ENCODE results near the gene ICAM5. TPM values are rescaled to one million over a fixed set of nuclear protein-coding genes. Genes with fewer than 3 reads are reported as not detected.
A peak's percentile ranks its signal among the peaks of the same experiment; 100 is the strongest.
"Not testable (repeated sequence)": the region's sequence is repeated elsewhere in the genome, so short reads cannot be mapped to it uniquely, and the experiment has no call there.

ICAM5 gene, protein sequence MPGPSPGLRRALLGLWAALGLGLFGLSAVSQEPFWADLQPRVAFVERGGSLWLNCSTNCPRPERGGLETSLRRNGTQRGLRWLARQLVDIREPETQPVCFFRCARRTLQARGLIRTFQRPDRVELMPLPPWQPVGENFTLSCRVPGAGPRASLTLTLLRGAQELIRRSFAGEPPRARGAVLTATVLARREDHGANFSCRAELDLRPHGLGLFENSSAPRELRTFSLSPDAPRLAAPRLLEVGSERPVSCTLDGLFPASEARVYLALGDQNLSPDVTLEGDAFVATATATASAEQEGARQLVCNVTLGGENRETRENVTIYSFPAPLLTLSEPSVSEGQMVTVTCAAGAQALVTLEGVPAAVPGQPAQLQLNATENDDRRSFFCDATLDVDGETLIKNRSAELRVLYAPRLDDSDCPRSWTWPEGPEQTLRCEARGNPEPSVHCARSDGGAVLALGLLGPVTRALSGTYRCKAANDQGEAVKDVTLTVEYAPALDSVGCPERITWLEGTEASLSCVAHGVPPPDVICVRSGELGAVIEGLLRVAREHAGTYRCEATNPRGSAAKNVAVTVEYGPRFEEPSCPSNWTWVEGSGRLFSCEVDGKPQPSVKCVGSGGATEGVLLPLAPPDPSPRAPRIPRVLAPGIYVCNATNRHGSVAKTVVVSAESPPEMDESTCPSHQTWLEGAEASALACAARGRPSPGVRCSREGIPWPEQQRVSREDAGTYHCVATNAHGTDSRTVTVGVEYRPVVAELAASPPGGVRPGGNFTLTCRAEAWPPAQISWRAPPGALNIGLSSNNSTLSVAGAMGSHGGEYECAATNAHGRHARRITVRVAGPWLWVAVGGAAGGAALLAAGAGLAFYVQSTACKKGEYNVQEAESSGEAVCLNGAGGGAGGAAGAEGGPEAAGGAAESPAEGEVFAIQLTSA
- 22.9 and 53.0 TPM in 2 replicates for total RNA-seq
- 21.0 and 31.9 TPM in 2 replicates for polyA plus RNA-seq

DNA sequence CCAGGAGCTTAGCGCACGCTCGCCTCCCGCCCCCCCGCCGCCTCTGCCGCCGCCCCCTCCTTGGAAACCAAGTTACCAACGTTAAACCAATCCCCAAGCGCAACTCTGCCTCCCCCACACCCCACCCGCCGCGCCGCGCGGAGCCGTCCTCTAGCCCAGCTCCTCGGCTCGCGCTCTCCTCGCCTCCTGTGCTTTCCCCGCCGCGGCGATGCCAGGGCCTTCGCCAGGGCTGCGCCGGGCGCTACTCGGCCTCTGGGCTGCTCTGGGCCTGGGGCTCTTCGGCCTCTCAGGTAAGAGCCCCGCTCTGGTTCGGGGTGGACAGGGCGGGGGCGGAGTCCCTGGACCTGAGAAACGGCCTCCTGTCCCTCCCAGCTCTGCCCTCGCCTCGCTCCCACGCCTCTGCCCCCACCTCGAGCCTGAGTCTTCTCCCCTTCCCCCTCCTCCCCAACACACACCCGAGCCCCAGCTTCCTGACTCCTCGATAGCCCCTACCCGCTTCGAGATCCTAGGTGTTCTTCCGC, at the start of gene ICAM5:
ICAM5 (plus strand) TSS at position 117 of the 521 bp plus-strand sequence; CDS start at position 209, 92 bp downstream.
- H3K9me3 ChIP-seq (ENCODE audit: low read depth) = no peaks in the 10 kb centered on the region
- no peaks in the 10 kb centered on the region for H3K4me1 ChIP-seq (ENCODE audit: low read depth)
- H3K27me3 ChIP-seq = peaks cover 79% of the 10 kb centered on the region
- peak within 1 kb of the TSS; percentile 50 for H3K4me3 ChIP-seq
- TF ChIP-seq, protein P1, sequence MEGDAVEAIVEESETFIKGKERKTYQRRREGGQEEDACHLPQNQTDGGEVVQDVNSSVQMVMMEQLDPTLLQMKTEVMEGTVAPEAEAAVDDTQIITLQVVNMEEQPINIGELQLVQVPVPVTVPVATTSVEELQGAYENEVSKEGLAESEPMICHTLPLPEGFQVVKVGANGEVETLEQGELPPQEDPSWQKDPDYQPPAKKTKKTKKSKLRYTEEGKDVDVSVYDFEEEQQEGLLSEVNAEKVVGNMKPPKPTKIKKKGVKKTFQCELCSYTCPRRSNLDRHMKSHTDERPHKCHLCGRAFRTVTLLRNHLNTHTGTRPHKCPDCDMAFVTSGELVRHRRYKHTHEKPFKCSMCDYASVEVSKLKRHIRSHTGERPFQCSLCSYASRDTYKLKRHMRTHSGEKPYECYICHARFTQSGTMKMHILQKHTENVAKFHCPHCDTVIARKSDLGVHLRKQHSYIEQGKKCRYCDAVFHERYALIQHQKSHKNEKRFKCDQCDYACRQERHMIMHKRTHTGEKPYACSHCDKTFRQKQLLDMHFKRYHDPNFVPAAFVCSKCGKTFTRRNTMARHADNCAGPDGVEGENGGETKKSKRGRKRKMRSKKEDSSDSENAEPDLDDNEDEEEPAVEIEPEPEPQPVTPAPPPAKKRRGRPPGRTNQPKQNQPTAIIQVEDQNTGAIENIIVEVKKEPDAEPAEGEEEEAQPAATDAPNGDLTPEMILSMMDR (IDR thresholded peaks at IDR 0.05; ENCODE audit: low read depth, low read length) = no peak
- H3K27ac ChIP-seq = no peak within 1 kb of the TSS
- DNase-seq (ENCODE audit: low read depth in 1 of 2, low spot score in 1 of 2) = peak; percentile 46 to 61
- no peaks in the 10 kb centered on the region for H3K36me3 ChIP-seq

DNA sequence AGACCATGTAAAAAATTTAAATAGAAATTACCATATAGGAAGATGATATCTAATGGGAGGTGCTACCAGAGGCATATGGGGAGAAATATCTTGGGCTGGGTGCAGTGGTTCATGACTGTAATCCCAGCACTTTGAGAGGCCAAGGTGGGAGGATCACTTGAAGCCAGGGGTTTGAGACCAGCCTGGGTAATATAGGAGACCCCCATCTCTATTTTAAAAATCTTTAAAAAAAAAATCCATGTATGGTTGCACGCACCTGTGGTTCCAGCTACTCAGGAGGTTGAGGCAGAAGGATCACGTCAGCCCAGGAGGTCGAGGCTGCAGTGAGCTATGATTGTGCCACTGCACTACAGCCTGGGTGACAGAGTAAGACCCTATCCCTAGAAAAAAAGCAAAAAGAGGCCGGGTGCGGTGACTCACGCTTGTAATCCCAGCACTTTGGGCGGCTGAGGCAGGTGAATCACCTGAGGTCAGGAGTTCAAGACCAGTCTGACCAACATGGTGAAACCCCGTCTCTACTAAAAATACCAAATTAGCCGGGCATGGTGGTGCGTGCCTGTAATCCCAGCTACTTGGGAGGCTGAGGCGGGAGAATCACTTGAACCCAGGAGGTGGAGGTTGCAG, 47.8 kb upstream of the ICAM5 start:
- H3K27ac ChIP-seq; H3K4me1 ChIP-seq (ENCODE audit: low read depth); H3K4me3 ChIP-seq; H3K9me3 ChIP-seq (ENCODE audit: low read depth); DNase-seq (ENCODE audit: low read depth in 1 of 2, low spot score in 1 of 2); H3K27me3 ChIP-seq; H3K36me3 ChIP-seq: not testable (repeated sequence)

DNA sequence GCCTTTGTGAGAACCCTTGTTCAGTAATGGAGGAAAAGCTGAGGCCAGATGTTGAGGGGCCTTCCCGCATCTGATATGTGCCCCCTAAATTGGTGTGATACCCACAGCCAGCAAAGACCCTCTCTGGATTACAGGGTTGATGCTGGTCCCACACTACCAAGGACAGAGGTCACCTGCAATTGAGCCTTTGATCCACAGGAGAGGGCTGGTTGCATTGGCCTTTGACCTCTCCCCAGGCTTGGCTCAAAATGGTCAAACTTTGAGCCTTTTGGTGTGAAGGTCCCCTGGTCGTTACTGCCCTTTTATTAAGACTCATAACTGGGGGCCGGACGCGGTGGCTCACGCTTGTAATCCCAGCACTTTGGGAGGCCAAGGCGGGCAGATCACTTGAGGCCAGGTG, 46.1 kb upstream of the ICAM5 start:
- no peak overlapping the region for H3K27ac ChIP-seq
- H3K4me3 ChIP-seq = no peak overlapping the region
- no peaks in the 10 kb centered on the region for H3K9me3 ChIP-seq (ENCODE audit: low read depth)
- no peaks in the 10 kb centered on the region for H3K4me1 ChIP-seq (ENCODE audit: low read depth)
- H3K27me3 ChIP-seq = no peaks in the 10 kb centered on the region
- no peaks in the 10 kb centered on the region for H3K36me3 ChIP-seq
- TF ChIP-seq, protein P1 (IDR thresholded peaks at IDR 0.05; ENCODE audit: low read depth, low read length) = no peak
- DNase-seq (ENCODE audit: low read depth in 1 of 2, low spot score in 1 of 2) = no peak

DNA sequence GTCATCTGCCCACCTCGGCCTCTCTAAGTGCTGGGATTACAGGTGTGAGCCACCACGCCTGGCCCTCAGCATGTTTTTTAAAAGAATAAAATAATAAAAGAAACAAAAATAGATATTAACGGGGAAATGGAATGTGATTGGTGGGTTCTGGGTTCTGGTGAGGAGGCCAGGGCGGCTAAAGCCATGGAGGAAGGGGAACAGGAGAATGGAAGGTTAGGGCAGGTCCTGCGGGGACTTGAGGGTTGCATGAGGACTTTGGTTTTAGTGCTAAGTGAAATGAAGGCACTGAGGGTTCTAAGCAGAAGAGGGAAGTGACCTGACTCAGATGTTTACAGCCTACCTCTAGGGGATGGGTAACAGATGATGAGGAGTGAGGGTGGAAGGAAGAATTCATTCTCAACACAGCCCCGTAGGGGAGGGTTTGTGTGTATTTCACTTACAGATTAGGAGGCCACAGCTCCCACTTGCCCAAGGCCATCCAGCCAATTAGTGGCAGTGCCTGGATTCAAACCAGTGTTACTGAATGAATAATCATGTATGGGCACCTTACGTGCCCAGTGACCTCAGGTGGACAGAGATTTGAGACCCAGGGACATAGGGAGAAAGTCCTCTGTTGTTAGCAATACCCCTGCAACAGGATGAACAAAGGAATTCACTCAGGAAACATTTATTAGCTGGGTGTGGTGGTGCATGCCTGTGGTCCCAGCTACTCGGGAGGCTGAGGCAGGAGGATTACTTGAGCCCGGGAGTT, 44.4 kb upstream of the ICAM5 start:
- Histone ChIP-seq H3K4me1 (ENCODE audit: low read depth) (no peaks in the 10 kb centered on the region), H3K9me3 (ENCODE audit: low read depth) (no peaks in the 10 kb centered on the region)
- TF ChIP-seq, protein P1 (IDR thresholded peaks at IDR 0.05; ENCODE audit: low read depth, low read length) = no peak

DNA sequence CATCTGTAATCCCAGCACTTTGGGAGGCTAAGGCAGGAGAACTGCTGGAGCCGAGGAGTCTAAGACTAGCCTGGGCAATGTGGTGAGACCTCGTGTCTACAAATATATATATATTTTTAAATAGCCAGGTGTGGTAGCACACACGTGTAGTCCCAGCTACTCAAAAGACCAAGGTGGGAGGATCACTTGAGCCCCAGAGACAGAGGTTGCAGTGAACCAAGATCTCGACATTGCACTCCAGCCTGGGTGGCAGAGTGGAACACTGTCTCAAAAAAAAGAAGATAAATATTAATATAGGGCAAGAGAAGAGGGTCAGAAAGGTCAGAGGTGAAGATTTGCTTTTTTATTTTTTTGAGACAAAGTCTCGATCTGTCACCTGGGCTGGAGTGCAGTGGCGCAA, 43.2 kb upstream of the ICAM5 start:
- H3K27me3 ChIP-seq = no peaks in the 10 kb centered on the region
- no peak for DNase-seq (ENCODE audit: low read depth in 1 of 2, low spot score in 1 of 2)
- no peaks in the 10 kb centered on the region for H3K9me3 ChIP-seq (ENCODE audit: low read depth)
- TF ChIP-seq, protein P1 (IDR thresholded peaks at IDR 0.05; ENCODE audit: low read depth, low read length) = no peak
- H3K4me1 ChIP-seq (ENCODE audit: low read depth) = no peaks in the 10 kb centered on the region
- H3K27ac ChIP-seq = no peak overlapping the region
- no peak overlapping the region for H3K4me3 ChIP-seq
- H3K36me3 ChIP-seq = no peaks in the 10 kb centered on the region

More for the DNA sequence above, 44.4 kb upstream of the ICAM5 start:
- no peaks in the 10 kb centered on the region for H3K36me3 ChIP-seq
- DNase-seq (ENCODE audit: low read depth in 1 of 2, low spot score in 1 of 2) = no peak
- H3K27ac ChIP-seq = no peak overlapping the region
- H3K27me3 ChIP-seq = no peaks in the 10 kb centered on the region
- no peak overlapping the region for H3K4me3 ChIP-seq

All from cardiac muscle cell (in vitro differentiated cells and primary cell).